Adrenal gland (tissue), 12 donors: Measurements from ENCODE around the gene UNC93B1. TPM values are rescaled to one million over a fixed set of nuclear protein-coding genes. Genes with fewer than 3 reads are reported as not detected.
"Not testable (repeated sequence)": the region's sequence is repeated elsewhere in the genome, so short reads cannot be mapped to it uniquely, and the experiment has no call there.

Experiments
- DNase-seq, 7 donors: peaks; one replicate each; pipeline ENCODE4 v3.0.0-alpha.2; 2019 to 2020
- H3K27ac ChIP-seq, 5 donors: fragments of 200-600 bp; sonication (generic) in 4 of 5; 1 replicate in 3 of 5; 2 replicates in 2 of 5; pipeline versions ENCODE4 v1.5.1 to v1.8.0; 2016 to 2020; ENCODE audit warnings: mild to moderate bottlenecking in 1 of 5
- H3K27me3 ChIP-seq: fragments of 200-600 bp; 2 replicates; pipeline ENCODE4 v1.8.0; 2021
- H3K36me3 ChIP-seq, 2 donors: fragments of 200-600 bp; replicated peaks in 1 of 2; 1 replicate in 1 of 2; 2 replicates in 1 of 2; pipeline versions ENCODE4 v1.5.1 to v1.8.0; 2018 to 2022
- H3K4me1 ChIP-seq, 2 donors: fragments of 200-600 bp; replicated peaks in 1 of 2; 1 replicate in 1 of 2; 2 replicates in 1 of 2; pipeline versions ENCODE4 v1.5.1 to v1.8.0; 2018 to 2021
- H3K4me3 ChIP-seq, 4 donors: fragments of 200-600 bp; sonication (generic) in 3 of 4; one replicate each; pipeline ENCODE4 v1.5.1; 2016 to 2018
- H3K9me3 ChIP-seq, 3 donors: fragments of 200-600 bp; sonication (generic) in 1 of 3; replicated peaks in 1 of 3; 1 replicate in 2 of 3; 2 replicates in 1 of 3; pipeline versions ENCODE4 v1.5.1 to v1.8.0; 2016 to 2021
- CTCF ChIP-seq, 6 experiments: fragments of 450-650 bp in 4 of 6; fragments of 200-600 bp in 2 of 6; sonication (generic) in 1 of 6; IDR thresholded peaks; 1 replicate in 5 of 6; 2 replicates in 1 of 6; pipeline versions ENCODE4 v1.5.1 to v1.8.0; 2016 to 2021; ENCODE audit warnings: antibody characterized with exemption in 6 of 6, mild to moderate bottlenecking in 2 of 6, moderate library complexity in 1 of 6
- WGBS, 4 donors: extraction: QIAGEN DNeasy Blood & Tissue Kit in 2 of 4; methylation state at CpG; one replicate each; pipeline versions ENCODE4 v1.1.5 to v1.1.7; 2013 to 2017; 5-methylcytosine and 5-hydroxymethylcytosine counted together
- intact Hi-C, 2 donors: fragments of 100-400 bp; cut with DNase I; formaldehyde crosslinking; loops; one replicate each; pipeline versions ENCODE4 v1.14.1 to v1.15.0; 2022 to 2023
- polyA plus RNA-seq, 3 donors: library from polyadenylated mRNA; stranded (reverse); fragments of 200-250 nt in 2 of 3; fragments of 350-450 nt in 1 of 3; fragmentation: Illumina TruSeq in 1 of 3; extraction: RNeasy Lipid Tissue Mini Kit (QIAGEN cat#74804) in 1 of 3; gene quantifications; one replicate each; pipeline ENCODE4 v1.2.3, GENCODE V29; 2013 to 2014
- total RNA-seq, 9 donors: library from RNA; depleted of rRNA in 4 of 9; stranded (reverse); fragments of >200 nt in 4 of 9; fragments of 120-200 nt in 1 of 9; fragmentation: NEBNext Ultra II Directional in 1 of 9; extraction: Animal tissue kit (Norgen Biotek cat#: 25700) in 1 of 9; gene quantifications; one replicate each; pipeline versions ENCODE4 v1.1.0 to v1.2.4, GENCODE V29; 2013 to 2023
- donor health status: healthy with polysubstance abuse.
- donor health status: Bipolar disorder and iron deficiency.
- donor health status: DM: yes; HTN: yes; CAD: no.
- donor health status: DM: no; HTN: no; CAD: no.
- donor health status: DM: no; HTN: no; CAD: no.
- donor health status: DM: yes; HTN: yes; CAD: no.

The UNC93B1 gene
- total and polyA plus RNA-seq, 12 donors = 4.3 to 81.2 (median 57.3) TPM

DNA sequence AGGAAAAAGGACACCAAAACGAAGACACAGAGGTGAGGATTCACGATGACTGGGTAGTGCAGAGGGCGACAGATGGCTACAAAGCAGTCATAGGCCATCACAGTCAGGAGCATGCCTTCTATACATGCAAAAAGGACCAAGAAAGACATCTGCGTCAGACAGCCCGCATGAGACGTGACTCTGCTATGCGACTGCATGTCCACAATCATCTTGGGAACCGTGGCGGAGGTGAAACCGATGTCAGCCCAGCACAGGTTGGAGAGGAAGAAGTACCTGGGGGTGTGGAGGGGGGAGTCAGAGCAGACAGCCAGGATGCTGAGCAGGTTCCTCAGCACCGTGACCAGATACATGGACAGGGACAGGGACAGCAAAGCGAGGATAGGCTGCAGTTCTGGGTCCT is 29.2 kb downstream of the UNC93B1 start:
- intact Hi-C loops, H3K4me3 ChIP-seq, H3K27me3 ChIP-seq, H3K4me1 ChIP-seq, H3K9me3 ChIP-seq, H3K27ac ChIP-seq, H3K36me3 ChIP-seq, DNase-seq: not testable (repeated sequence)
- WGBS, 4 donors = 84 to 93% (median 84%) methylated on average over 12 of the region's 12 CpGs

DNA sequence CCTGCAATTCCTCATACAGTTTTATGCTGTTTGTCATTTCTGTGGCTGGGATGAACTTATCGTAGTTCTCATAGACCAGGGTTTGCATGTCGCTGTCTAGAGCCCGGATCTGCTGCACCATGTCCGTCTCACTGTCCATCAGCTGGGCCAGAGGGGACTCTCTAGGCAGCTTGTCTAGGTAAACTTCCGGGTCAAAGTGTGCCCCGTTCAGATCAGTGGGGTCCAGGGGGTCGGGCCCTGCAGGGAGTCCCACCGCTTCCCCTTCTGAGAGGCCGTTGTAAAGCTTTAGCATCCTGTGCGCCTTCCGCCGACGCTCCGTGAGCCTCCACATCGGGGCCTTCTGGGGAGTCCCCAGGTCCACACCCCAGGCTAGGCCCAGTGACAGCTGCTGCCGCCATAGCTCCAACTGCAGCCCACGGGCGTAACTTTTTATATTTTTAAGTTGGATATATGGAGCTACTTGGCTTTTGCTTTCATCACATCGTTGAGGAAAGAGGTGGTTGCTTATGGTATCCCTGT is 38.0 kb downstream of the UNC93B1 start:
- H3K27ac ChIP-seq, intact Hi-C loops, H3K9me3 ChIP-seq, H3K4me3 ChIP-seq, H3K36me3 ChIP-seq, H3K27me3 ChIP-seq, DNase-seq, H3K4me1 ChIP-seq: not testable (repeated sequence)
- 90 to 96% (median 92%) methylated on average over 10 to 19 of the region's 19 CpGs for WGBS, 4 donors

GRCh38 chr11:67964746-67965145 is 39.2 kb downstream of the UNC93B1 start:
- H3K9me3 ChIP-seq, H3K36me3 ChIP-seq, intact Hi-C loops, H3K27ac ChIP-seq, H3K4me3 ChIP-seq, DNase-seq, H3K27me3 ChIP-seq, H3K4me1 ChIP-seq: not testable (repeated sequence)

DNA sequence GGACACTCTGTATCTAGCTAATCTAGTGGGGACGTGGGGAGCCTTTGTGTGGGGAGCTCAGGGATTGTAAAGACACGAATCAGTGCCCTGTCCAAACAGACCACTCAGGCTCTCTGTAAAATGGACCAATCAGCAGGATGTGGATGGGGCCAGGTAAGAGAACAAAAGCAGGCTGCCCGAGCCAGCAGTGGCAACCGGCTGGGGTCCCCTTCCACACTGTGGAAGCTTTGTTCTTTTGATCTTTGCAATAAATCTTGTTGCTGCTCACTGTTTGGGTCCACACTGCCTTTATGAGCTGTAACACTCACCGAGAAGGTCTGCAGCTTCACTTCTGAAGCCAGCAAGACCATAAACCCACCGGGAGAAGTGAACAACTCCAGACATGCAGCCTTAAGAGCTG is 40.0 kb downstream of the UNC93B1 start:
- 35 to 61% (median 55%) methylated on average over 4 to 6 of the region's 6 CpGs for WGBS, 4 donors
- DNase-seq, H3K4me3 ChIP-seq, H3K36me3 ChIP-seq, H3K4me1 ChIP-seq, H3K27me3 ChIP-seq, H3K27ac ChIP-seq, intact Hi-C loops, H3K9me3 ChIP-seq: not testable (repeated sequence)

- H3K36me3 ChIP-seq, H3K4me3 ChIP-seq, DNase-seq, H3K27me3 ChIP-seq, H3K9me3 ChIP-seq, intact Hi-C loops, H3K27ac ChIP-seq, H3K4me1 ChIP-seq: not testable (repeated sequence)
- WGBS, 4 donors = 58 to 95% (median 88%) methylated on average over 4 to 16 of the region's 16 CpGs; no CpG with 5 or more reads in 1 of the 4 donors
These were observed 40.7 kb downstream of the UNC93B1 start for GRCh38 chr11:67963217-67963616.

DNA sequence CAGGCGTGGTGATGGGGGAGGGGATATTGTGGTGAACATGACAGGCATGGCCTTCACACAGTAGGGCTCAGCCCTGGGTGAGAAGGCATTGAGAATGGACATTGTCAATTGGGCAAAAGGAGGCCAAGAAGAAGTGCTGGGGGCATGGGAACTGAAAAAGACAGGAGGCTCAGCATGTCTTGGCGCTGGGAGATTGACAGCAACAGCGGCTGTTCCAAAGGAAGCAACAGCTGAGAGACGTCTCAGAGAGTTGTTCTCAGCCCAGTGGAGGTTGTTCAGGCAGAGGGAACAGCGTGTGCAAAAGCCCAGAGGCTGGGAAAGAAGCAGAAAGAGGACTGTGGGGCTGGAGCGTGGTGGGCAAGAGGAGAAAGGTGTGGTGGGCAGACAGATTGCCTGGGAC is 47.7 kb downstream of the UNC93B1 start:
- 66 to 81% (median 69%) methylated on average over 6 of the region's 6 CpGs for WGBS, 4 donors
- H3K4me3 ChIP-seq, H3K4me1 ChIP-seq, H3K36me3 ChIP-seq, H3K27me3 ChIP-seq, DNase-seq, intact Hi-C loops, H3K27ac ChIP-seq, H3K9me3 ChIP-seq: not testable (repeated sequence)

DNA sequence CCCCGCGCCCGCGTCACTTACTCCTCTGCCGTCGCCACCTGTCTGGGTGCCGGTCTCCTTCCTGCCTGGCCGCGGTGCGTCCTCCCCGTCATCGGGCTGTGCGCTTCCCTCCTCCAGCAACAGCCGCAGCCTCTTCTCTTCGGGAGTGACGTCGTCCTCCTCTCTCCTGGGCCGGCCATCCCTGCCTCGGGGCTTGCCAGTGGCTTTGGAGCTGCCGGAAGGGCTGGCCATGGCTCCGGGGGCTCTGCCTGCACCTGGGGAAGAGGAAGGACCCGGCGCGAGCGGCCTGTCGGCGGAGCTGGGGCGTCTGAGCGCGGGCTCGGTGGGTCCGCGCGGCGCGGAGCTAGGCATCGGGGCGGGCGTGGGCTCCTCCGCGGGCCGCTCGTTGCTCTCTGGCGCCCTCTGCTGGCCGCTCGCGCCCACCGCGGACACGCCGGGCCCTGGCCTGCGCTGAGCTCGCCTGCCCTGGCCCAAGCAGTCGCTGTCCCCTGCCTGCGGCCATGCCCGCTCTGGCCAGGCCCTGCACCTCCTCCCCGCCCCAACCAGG is 48.4 kb downstream of the UNC93B1 start:
- peak; percentile 59 to 84 (median 76) for DNase-seq
- peak overlapping the region in 1 of 5 donors; percentile 43 for H3K27ac ChIP-seq
- 0 to 1% (median 0%) methylated on average over 10 to 57 of the region's 57 CpGs; no CpG with 5 or more reads in 1 of the 4 donors for WGBS, 4 donors

GRCh38 chr11:67954971-67955370 is 48.9 kb downstream of the UNC93B1 start:
- intact Hi-C loops, H3K9me3 ChIP-seq, H3K36me3 ChIP-seq, DNase-seq, H3K27me3 ChIP-seq, H3K4me1 ChIP-seq: not testable (repeated sequence)
- H3K4me3 ChIP-seq = peak overlapping the region in 2 of 4 donors; percentile 58 to 77
- 5 to 11% (median 10%) methylated on average over 14 to 23 of the region's 26 CpGs; no CpG with 5 or more reads in 1 of the 4 donors for WGBS, 4 donors
- peak overlapping the region in 1 of 5 donors; percentile 43 for H3K27ac ChIP-seq

More for the DNA sequence above, 48.4 kb downstream of the UNC93B1 start:
- intact Hi-C loops, H3K27me3 ChIP-seq, H3K9me3 ChIP-seq, H3K36me3 ChIP-seq, H3K4me1 ChIP-seq: not testable (repeated sequence)
- peak in 3 of 6 experiments; percentile 64 to 78 (median 65) for TF ChIP-seq CTCF (IDR thresholded peaks at IDR 0.05)
- peak overlapping the region in 2 of 4 donors; percentile 58 to 77 for H3K4me3 ChIP-seq

- H3K9me3 ChIP-seq, DNase-seq, intact Hi-C loops, H3K36me3 ChIP-seq, H3K4me1 ChIP-seq, H3K4me3 ChIP-seq, H3K27ac ChIP-seq, H3K27me3 ChIP-seq: not testable (repeated sequence)
- WGBS, 4 donors = 88 to 98% (median 93%) methylated on average over 7 to 14 of the region's 14 CpGs
These were observed 49.6 kb downstream of the UNC93B1 start for GRCh38 chr11:67954251-67954650.

- 73 to 79% (median 75%) methylated on average over 6 to 8 of the region's 8 CpGs for WGBS, 4 donors
- H3K4me1 ChIP-seq, H3K27me3 ChIP-seq, H3K4me3 ChIP-seq, DNase-seq, H3K9me3 ChIP-seq, intact Hi-C loops, H3K27ac ChIP-seq, H3K36me3 ChIP-seq: not testable (repeated sequence)
These were observed 53.2 kb downstream of the UNC93B1 start for GRCh38 chr11:67950705-67951104.
